IPS-15b (cell line): ENCODE data around the gene CIRBP.

Source experiments
- H3K27me3 ChIP-seq: one replicate; pipeline ENCODE4 v1.6.1; 2013; ENCODE audit warnings: low read length; ENCODE audit not compliant: control insufficient read depth, insufficient read depth
- H3K36me3 ChIP-seq: one replicate; pipeline ENCODE4 v1.6.1; 2013; ENCODE audit warnings: low read length; ENCODE audit not compliant: control insufficient read depth, insufficient read depth
- H3K4me1 ChIP-seq: one replicate; pipeline ENCODE4 v1.6.1; 2013; ENCODE audit warnings: mild to moderate bottlenecking, low read length; ENCODE audit not compliant: control insufficient read depth, insufficient read depth
- H3K4me3 ChIP-seq: one replicate; pipeline ENCODE4 v1.5.1; 2013; ENCODE audit warnings: low read depth, low read length
- H3K9ac ChIP-seq: one replicate; pipeline ENCODE4 v1.6.1; 2013; ENCODE audit warnings: low read depth, mild to moderate bottlenecking, low read length
- H3K9me3 ChIP-seq: one replicate; pipeline ENCODE4 v1.6.1; 2013; ENCODE audit warnings: mild to moderate bottlenecking, low read length; ENCODE audit not compliant: control insufficient read depth, insufficient read depth

The CIRBP gene

DNA sequence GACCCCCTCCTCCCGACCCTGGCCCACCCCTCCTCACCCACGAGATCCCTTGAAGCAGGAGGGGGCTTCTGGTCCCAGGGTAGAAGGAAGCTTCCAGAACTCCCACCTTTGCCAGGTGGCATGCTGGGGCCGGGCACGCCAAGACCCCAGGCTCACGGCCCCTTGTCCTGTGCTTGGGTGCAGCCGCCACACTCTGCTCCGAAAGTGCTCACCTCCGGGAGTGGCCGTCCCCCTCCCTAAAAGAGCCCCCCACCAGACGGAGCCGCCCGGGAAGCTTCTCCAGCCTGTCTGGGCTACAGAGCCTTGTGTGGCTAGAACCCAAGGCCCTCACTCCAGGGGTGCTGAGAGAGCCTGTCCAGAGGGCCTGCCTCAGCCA, 14.8 kb downstream of the CIRBP start:
- Histone ChIP-seq H3K4me1 (peaks cover 3% of the 10 kb centered on the region), H3K36me3 (peaks cover 7% of the 10 kb centered on the region), H3K9ac (no peak overlapping the region), H3K9me3 (no peaks in the 10 kb centered on the region), H3K4me3 (no peak overlapping the region), H3K27me3 (peaks cover 5% of the 10 kb centered on the region)

DNA sequence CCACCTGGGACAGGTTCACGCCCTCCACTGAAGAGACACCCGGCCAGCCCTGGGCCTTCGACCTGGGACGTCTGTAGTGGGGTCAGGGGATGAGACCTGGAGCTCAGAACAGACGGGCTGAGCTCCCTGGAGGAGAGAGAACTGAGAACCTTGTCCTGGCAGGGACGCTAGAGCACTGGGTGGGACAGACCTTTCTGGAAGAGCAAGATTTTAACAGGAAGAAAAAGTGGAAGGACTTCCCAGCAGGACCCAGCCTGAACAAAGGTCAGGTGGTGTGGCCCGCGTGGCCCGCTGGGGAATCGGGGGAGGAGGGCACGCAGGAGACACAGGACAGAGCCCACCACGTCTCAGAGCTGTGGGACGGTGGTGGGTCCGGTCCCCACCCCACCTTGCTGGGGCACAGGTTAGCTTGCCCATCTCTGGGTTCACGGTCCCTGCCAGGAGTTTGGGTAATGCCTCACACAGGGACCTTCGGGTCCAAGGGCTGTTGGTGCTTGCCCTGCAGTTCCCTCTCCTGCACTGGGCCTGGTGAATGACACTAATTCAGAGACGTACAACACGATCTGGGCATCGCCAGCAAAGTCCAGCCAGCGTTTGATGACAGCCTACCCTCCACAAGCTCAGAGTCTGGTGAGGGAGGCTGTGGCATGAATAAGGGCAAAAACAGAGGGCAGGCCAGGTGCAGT, 15.3 kb downstream of the CIRBP start:
- H3K4me3 ChIP-seq = no peak overlapping the region
- H3K9ac ChIP-seq = no peak overlapping the region
- peaks cover 5% of the 10 kb centered on the region for H3K27me3 ChIP-seq
- peaks cover 2% of the 10 kb centered on the region for H3K36me3 ChIP-seq
- H3K4me1 ChIP-seq = peaks cover 3% of the 10 kb centered on the region
- no peaks in the 10 kb centered on the region for H3K9me3 ChIP-seq

DNA sequence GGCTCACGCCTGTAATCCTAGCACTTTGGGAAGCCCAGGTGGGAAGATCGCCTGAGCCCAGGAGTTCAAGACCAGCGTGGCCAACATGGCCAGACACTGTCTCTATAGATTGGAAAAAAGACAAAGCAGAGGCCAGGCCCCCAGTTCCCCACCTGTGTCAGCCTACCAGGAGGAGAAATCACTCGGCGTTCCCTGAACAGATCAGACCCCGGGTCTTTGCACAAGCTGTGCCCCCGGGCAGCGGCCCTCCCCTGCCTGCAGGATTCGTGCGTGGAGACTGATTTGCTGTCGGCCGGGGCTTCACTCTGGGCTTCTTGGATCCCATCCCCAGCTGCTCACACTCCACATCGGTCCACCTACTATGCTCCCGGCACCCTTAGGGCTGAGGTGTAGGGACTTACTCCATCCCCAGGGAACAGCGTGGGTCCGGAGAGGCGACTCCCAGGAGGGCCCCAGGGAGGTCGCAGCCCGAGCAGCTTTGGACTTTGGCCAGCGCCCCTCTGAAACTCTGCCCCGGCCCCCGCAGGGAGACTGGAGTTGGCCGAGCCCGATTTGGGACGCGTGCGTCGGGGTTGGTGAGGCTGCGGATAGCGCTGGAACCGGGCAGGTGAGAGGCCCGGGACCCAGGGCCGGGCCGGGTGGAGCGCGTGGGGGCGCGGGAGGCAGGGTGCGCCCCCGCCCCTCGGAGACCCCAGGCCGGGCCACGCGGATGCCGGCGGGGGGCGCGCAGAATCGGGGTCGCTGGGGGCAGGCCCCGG, 16.0 kb downstream of the CIRBP start:
- Histone ChIP-seq H3K9ac (no peak overlapping the region), H3K36me3 (no peaks in the 10 kb centered on the region), H3K4me1 (no peaks in the 10 kb centered on the region), H3K9me3 (no peaks in the 10 kb centered on the region), H3K4me3 (peak overlapping the region; percentile 30), H3K27me3 (peaks cover 5% of the 10 kb centered on the region)

DNA sequence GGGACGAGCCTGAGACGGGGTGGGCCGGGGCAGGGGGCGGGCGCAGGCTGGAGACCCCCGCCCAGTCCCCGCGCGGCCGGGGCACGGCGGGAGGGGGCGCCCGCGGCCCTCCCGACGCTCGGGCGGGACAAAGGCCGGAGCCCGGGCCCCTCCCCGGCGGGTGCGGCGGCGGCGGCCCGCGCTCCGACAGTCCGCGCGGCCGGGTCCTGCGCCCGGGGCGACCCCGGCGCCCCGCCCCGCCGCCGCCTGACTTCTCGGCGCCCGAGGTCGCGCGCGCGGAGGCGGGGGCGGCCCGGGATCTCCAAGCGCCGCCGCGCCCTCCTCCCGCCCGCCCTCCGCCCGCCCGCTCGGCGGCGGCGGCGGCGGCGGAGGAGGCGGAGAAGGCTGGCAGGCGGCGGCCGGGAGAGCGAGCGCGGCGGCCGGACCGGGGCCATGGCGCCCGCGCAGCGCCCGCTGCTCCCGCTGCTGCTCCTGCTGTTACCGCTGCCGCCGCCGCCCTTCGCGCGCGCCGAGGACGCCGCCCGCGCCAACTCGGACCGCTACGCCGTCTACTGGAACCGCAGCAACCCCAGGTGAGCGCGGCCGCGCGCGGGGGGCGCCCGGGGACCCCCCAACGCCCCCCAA, 16.7 kb downstream of the CIRBP start, which contains the start of gene EFNA2:
EFNA2 (plus strand) TSS at position 137 of the 624 bp plus-strand sequence; CDS start at position 433, 296 bp downstream.
- Histone ChIP-seq H3K9ac (peak within 1 kb of the TSS; percentile 47), H3K4me1 (no peaks in the 10 kb centered on the region)

DNA sequence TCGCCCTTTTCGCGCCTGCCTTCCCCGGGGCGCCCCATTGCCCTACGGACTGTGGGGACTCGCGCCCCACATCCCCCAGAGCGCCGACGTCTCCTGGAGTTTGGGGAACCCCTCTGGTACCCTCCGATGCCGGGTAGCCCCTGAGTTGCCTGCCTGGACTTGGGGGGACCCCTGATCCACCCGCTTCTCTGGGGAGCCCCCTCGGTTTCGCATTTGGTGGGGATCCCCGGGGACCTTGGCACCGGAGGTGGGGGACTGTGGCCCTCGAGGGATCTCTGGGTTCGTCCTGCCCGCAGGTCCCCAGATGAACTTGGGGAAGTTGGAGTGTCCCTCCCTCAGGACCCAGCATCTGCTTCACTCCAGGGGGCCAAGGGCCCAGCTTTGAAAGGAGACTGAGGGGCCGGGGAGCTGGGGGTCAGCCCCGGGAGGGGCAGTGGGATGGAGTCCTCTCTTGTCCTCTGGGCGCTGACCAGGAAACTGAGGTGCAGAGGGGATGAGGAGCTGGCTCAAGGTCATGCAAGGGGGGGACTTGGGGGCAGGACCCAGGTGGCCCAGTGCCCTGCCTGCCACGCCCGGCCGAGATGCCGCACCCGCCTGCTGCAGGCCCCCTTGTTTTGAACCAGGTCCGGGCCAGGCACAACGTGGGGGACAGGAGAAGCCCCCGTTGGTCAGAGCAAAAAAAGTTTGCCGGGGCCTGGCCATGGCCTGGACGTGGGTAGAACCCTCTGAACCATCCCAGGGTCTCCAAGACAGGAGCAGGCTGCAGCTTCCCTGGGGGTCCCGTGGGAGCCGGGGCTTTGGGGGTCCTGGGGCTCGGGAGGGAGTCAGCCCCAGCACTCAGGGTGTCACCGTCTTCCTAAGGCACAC, 17.6 kb downstream of the CIRBP start:
- Histone ChIP-seq H3K27me3 (peaks cover 5% of the 10 kb centered on the region), H3K36me3 (no peaks in the 10 kb centered on the region), H3K9me3 (no peaks in the 10 kb centered on the region), H3K4me3 (peak overlapping the region; percentile 36), H3K4me1 (no peaks in the 10 kb centered on the region), H3K9ac (peak overlapping the region; percentile 47)

More for the DNA sequence above, 16.7 kb downstream of the CIRBP start, which contains the start of gene EFNA2:
- peaks cover 5% of the 10 kb centered on the region for H3K27me3 ChIP-seq
- H3K9me3 ChIP-seq = no peaks in the 10 kb centered on the region
- H3K4me3 ChIP-seq = peak within 1 kb of the TSS; percentile 36
- no peaks in the 10 kb centered on the region for H3K36me3 ChIP-seq

DNA sequence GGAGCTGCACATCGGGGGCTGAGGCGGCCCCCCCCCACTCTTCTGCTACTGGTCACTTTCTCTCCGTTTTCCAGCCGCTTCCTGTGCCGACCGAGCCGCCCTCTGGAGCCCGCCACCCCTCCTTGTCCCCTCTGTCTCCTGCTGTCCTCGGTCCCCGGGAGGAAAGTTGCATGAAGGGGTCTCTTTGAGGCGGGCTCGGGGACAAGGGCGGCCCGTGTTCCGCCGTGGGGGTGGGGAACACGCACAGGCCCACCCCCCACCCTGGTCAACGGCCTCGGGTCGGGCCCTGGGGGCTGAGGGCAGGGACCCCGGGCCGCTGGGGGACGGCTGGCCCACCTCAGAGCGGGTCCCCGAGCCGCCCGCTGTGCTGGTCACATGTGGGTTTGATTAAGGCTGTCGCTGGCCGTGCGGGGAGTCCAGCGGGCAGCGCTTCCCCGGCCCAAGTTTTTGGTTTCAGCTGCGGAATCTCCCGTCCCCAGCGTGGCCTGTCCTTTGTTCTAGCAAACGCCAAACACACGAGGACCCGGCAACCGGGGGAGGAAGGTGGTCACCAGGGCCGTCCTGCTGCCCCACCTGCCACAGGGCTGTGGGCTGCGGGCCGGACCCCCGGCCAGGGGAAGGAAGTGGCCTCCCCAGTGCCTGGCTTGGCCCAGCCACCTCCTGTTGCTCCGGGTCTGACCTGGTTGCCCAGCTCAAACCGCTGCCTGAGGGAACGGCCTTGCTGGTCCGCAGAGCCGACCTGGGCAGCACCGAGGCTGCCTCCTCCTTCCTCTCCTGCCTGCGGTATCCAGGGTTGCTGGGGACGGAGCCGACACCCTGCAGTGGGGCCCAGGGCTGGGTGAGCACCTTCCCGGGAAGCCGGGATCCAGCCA, 18.5 kb downstream of the CIRBP start:
- no peak overlapping the region for H3K9ac ChIP-seq
- H3K27me3 ChIP-seq = peaks cover 5% of the 10 kb centered on the region
- no peaks in the 10 kb centered on the region for H3K36me3 ChIP-seq
- no peak overlapping the region for H3K4me3 ChIP-seq
- no peaks in the 10 kb centered on the region for H3K9me3 ChIP-seq
- no peaks in the 10 kb centered on the region for H3K4me1 ChIP-seq

DNA sequence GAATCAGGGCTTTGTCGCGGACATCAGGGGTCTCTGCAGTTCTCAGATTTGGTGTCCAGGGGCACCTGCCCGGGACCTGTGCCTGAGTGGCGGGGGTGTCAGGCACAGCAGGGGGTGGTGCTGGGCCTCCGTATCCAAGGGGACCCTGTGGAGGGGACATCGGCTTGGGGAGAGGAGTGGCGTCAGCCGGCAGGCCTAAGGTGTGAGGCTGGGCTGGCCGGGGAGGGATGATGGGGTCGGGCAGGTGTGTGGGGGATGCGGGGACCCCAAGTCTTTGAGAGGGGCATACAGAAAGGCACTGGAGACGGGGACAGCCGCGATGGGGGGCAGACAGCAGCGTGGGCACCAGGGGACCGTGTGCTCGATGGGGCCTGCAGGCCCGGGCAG, 19.1 kb downstream of the CIRBP start:
- H3K27me3 ChIP-seq = peaks cover 5% of the 10 kb centered on the region
- H3K9ac ChIP-seq = no peak overlapping the region
- H3K4me1 ChIP-seq = no peaks in the 10 kb centered on the region
- no peak overlapping the region for H3K4me3 ChIP-seq
- H3K36me3 ChIP-seq = no peaks in the 10 kb centered on the region
- H3K9me3 ChIP-seq = no peaks in the 10 kb centered on the region

DNA sequence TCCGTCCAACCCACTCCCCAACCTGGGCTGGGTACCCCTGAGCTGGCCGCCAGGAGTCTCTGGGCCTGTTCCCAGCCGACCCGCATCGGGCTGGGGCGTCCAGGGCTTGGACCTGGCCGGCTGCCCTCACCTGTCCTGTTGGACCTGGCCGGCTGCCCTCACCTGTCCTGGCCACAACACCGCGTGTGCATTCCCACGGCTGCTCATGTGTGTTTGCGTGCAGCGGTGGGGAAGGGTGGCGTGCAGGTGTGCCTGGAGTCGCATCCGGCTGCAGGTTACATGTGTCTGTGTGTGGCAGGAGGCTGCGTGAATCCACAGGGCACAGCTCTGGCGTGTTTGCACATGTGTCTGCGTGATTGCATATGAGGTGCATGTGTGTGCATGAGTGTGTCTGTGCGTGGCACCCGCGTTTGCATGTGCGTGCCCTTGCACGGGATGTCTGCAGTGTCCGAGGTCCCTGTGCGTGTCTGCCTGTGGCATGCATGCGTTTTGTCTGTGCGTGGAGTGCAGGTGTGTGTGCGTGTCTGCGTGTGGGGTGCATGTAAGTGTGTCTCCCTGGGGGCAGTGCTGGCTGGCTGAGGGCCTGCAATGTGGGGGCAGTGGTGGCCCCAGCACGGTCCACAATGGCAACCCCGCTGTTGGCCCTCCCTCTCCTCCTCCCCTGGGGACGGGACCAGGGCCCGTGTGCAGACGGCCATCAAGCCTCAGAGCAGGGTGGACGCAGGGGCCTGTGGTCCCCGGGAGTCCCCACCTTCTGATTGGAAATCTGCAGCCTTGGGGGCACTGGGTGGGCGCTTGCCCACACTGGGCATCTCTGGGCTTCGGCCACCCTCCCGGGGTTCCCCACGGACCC, 19.9 kb downstream of the CIRBP start:
- no peaks in the 10 kb centered on the region for H3K36me3 ChIP-seq
- no peak overlapping the region for H3K9ac ChIP-seq
- no peak overlapping the region for H3K4me3 ChIP-seq
- H3K4me1 ChIP-seq = no peaks in the 10 kb centered on the region
- H3K9me3 ChIP-seq = no peaks in the 10 kb centered on the region
- peaks cover 5% of the 10 kb centered on the region for H3K27me3 ChIP-seq

DNA sequence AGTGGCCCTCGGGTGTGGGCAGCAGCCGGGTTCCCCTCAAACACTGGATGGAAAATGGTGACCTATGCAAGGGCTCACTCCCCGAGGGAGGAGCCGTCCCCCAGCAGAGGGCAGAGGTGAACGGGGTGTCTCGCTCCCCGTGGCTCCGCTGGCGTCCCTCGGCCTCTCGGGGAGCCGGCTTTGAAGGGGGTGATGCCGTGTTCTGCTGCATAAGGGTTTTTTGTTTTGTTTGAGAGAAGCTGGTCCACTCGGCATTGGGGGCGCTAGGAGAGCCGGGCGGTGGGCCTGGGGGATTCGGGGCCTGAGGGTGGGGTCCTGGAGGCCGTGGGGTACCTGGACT, 20.5 kb downstream of the CIRBP start:
- H3K36me3 ChIP-seq = no peaks in the 10 kb centered on the region
- peaks cover 3% of the 10 kb centered on the region for H3K27me3 ChIP-seq
- H3K9ac ChIP-seq = no peak overlapping the region
- no peak overlapping the region for H3K4me3 ChIP-seq
- no peaks in the 10 kb centered on the region for H3K9me3 ChIP-seq
- no peaks in the 10 kb centered on the region for H3K4me1 ChIP-seq

DNA sequence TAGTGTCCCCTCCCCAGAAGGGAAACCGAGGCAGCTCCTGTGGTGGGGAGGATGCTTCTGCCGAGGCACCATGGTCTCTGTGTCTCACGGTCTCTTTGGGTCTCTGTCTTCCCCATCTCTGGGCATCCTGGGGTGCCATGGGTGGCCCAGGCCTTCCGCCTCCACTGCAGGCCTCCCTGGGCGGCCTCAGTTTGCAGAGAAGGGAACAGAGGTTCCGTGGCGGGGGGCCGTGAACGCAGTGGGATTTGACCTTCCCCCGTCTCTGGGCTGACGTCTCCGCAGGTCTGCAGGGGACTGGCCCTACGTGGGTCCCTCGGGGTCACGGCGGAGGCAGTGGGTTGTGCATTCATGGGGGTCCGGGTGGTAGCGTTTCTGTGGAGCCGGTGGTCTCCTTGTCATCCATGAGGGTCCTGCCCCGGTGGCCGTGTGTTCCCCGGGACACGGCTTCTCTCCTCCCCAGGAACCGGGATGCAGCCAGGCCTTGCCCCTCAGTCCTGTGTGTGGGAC, 21.1 kb downstream of the CIRBP start:
- Histone ChIP-seq H3K4me1 (no peaks in the 10 kb centered on the region), H3K9me3 (no peaks in the 10 kb centered on the region), H3K4me3 (no peak overlapping the region), H3K27me3 (no peaks in the 10 kb centered on the region), H3K36me3 (no peaks in the 10 kb centered on the region), H3K9ac (no peak overlapping the region)
